Esophagus squamous epithelium (tissue), 5 donors: ENCODE measurements around the gene RNASE4. TPM values are rescaled to one million over a fixed set of nuclear protein-coding genes. Genes with fewer than 3 reads are reported as not detected.
A peak's percentile ranks its signal among the peaks of the same experiment; 100 is the strongest.

ENCODE experiments used
- DNase-seq: peaks from one replicate; lab custom pipeline; 2025; lab: John Stamatoyannopoulos, UW
- H3K27ac ChIP-seq, 4 donors: fragments of 200-600 bp; sonication (generic); one replicate each; pipeline ENCODE4 v1.5.1; 2016 to 2019; ENCODE audit warnings: mild to moderate bottlenecking in 1 of 4
- H3K27me3 ChIP-seq, 4 donors: fragments of 200-600 bp; sonication (generic); 1 replicate in 3 of 4; 2 replicates in 1 of 4; pipeline versions ENCODE4 v1.5.1 to v1.6.0; 2017 to 2021; ENCODE audit warnings: antibody characterized with exemption in 1 of 4
- H3K36me3 ChIP-seq, 3 donors: fragments of 200-600 bp; sonication (generic); one replicate each; pipeline ENCODE4 v1.5.1; 2016 to 2019
- H3K4me1 ChIP-seq, 3 donors: fragments of 200-600 bp; sonication (generic); one replicate each; pipeline ENCODE4 v1.5.1; 2017 to 2019
- H3K4me3 ChIP-seq, 4 donors: fragments of 200-600 bp; sonication (generic); 1 replicate in 3 of 4; 2 replicates in 1 of 4; pipeline ENCODE4 v1.5.1; 2016 to 2019; ENCODE audit warnings: mild to moderate bottlenecking in 2 of 4, moderate library complexity in 1 of 4
- H3K9me3 ChIP-seq, 3 donors: fragments of 200-600 bp; sonication (generic); one replicate each; pipeline ENCODE4 v1.5.1; 2016 to 2019
- POLR2A ChIP-seq, 4 donors: fragments of 450-650 bp; IDR thresholded peaks; one replicate each; pipeline ENCODE4 v1.6.1; 2017; ENCODE audit warnings: antibody characterized with exemption in 4 of 4, mild to moderate bottlenecking in 4 of 4, moderate library complexity in 3 of 4
- WGBS, 2 donors: methylation state at CpG; one replicate each; pipeline ENCODE4 v1.1.5; 2018; 5-methylcytosine and 5-hydroxymethylcytosine counted together
- intact Hi-C: fragments of 100-400 bp; cut with DNase I; formaldehyde crosslinking; loops from one replicate; pipeline ENCODE4 v1.15.0; 2022
- total RNA-seq, 4 donors: library from RNA; depleted of rRNA; stranded (reverse); fragments of >200 nt; gene quantifications; one replicate each; pipeline ENCODE4 v1.1.0, GENCODE V29; 2016
- TF ChIP-seq, protein P1 (sequence below), 6 experiments: fragments of 450-650 bp in 4 of 6; fragments of 200-600 bp in 2 of 6; sonication (generic) in 2 of 6; IDR thresholded peaks; one replicate each; pipeline ENCODE4 v1.5.1; 2016 to 2019; ENCODE audit warnings: antibody characterized with exemption in 6 of 6, mild to moderate bottlenecking in 4 of 6, moderate library complexity in 4 of 6
- donor health status: DM: yes; HTN: yes; CAD: no.

RNASE4 gene
- total RNA-seq, 4 donors from 2014 or later, result 4.0 to 73.1 (median 19.5) TPM

DNA sequence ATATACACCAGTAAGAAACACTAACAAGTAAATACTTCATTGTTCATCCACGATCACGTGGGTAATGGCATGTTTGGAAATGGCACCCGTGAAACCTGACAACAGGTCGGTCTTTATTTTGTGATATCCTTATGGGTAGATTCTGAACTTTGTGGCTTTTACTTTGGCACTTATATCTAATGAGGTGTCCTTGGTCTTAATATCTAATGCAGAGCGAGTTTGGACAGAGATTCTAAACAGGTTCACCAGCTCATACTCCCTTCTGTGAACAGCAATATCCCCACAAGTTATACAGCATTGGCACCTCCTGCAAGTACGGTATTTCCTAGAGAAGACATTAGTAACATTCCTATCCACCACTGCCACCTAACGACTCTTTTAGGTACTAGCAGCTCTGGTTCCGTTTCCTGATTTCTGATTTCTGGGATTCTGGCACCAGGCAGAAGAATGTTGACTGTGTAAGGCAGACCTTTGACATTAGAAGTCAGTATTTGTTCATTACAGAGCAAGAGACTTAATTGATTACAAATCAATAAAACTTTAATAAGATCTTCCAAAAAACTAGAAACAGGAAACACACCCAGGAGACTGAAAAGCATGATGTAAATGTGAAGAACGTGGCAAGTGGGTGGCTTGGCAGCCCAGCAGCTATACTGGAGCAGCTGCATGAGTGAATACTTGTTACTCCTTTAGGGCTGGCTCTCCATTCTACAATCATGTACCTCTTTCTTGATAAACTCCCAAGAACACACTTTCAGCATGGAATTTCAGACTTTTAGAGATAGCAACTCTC lies 6.7 kb downstream of the RNASE4 start:
- peak overlapping the region in 2 of 4 donors; percentile 12 to 59 for H3K27ac ChIP-seq
- peak overlapping the region in 2 of 4 donors; percentile 7 to 10 for H3K4me3 ChIP-seq
- peaks cover 0 to 23% (median 0%) of the 10 kb centered on the region in 3 donors for H3K36me3 ChIP-seq
- H3K27me3 ChIP-seq, result no peaks in the 10 kb centered on the region
- 19 to 21% methylated on average over 9 of the region's 9 CpGs for WGBS, 2 donors
- DNase-seq, result no peak
- intact Hi-C loops, result loop anchor here (10.0 kb wide), 1 partner anchor 274 kb away; no protein-coding TSS in a partner anchor
- peaks cover 0 to 27% (median 3%) of the 10 kb centered on the region in 3 donors for H3K4me1 ChIP-seq
- no peaks in the 10 kb centered on the region for H3K9me3 ChIP-seq
- no peak for TF ChIP-seq POLR2A (IDR thresholded peaks at IDR 0.05)
- TF ChIP-seq, protein P1, sequence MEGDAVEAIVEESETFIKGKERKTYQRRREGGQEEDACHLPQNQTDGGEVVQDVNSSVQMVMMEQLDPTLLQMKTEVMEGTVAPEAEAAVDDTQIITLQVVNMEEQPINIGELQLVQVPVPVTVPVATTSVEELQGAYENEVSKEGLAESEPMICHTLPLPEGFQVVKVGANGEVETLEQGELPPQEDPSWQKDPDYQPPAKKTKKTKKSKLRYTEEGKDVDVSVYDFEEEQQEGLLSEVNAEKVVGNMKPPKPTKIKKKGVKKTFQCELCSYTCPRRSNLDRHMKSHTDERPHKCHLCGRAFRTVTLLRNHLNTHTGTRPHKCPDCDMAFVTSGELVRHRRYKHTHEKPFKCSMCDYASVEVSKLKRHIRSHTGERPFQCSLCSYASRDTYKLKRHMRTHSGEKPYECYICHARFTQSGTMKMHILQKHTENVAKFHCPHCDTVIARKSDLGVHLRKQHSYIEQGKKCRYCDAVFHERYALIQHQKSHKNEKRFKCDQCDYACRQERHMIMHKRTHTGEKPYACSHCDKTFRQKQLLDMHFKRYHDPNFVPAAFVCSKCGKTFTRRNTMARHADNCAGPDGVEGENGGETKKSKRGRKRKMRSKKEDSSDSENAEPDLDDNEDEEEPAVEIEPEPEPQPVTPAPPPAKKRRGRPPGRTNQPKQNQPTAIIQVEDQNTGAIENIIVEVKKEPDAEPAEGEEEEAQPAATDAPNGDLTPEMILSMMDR (IDR thresholded peaks at IDR 0.05), result peak; percentile 62 to 92 (median 86)

DNA sequence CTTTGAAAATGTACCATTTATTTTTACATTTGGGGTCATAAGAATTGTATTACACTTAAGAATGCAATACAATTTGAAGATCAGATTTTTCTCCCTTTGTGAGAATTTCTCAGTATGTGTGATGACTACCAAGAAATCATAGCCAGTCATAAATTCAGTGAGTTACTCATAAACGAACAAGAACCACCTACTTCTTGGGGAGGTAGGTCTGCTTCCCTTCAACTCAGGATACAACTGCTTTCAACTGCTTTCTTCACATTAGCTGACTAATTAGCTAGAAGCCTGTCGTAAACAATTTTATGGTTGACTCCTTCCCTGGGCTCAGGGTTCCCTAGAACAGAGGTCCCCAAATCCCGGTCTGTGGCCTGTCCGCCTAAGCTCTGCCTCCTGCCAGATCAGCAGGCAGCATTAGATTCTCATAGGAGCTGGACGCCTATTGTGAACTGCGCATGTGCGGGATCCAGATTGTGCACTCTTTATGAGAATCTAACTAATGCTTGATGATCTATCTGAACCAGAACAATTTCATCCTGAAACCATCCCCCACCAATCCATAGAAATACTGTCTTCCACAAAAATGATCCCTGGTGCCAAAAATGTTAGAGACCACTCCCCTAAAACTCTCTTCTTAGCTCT lies 7.9 kb downstream of the RNASE4 start:
- intact Hi-C loops, result loop anchor here (10.0 kb wide), 1 partner anchor 273 kb away; no protein-coding TSS in a partner anchor
- WGBS, 2 donors, result 76 to 86% methylated on average over 7 of the region's 7 CpGs
- no peak for TF ChIP-seq POLR2A (IDR thresholded peaks at IDR 0.05)
- TF ChIP-seq, protein P1 (IDR thresholded peaks at IDR 0.05), result no peak

DNA sequence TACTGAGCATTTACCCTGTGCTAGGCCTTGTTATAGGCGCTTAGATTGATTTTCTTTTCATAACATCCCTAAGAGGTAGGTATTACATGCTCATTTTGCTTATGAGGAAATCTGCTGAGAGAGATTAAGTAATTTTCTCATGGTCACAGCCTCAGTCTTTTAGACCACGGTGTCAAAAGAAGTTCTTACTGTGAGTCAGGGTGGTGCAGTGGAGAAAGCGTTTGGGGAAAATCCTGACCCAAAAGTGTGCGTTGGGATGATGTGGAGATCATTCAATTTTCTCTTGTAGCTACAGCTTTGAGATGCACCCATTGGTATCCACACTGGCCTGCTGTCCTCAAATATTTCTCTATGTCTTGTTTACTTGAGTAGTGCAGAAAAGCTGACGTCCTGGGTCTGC lies 12.4 kb downstream of the RNASE4 start:
- 88% methylated on average over 5 of the region's 5 CpGs for WGBS, 2 donors
- Histone ChIP-seq H3K36me3 (peaks cover 0 to 27% (median 0%) of the 10 kb centered on the region in 3 donors), H3K27me3 (no peaks in the 10 kb centered on the region), H3K4me1 (peaks cover 0 to 9% (median 0%) of the 10 kb centered on the region in 3 donors), H3K9me3 (no peaks in the 10 kb centered on the region), H3K27ac (no peak overlapping the region), H3K4me3 (no peak overlapping the region)
- intact Hi-C loops, result loop anchor here (5.0 to 10.0 kb wide), 2 partner anchors 161 to 268 kb away; no protein-coding TSS in a partner anchor
- no peak for DNase-seq
- TF ChIP-seq, protein P1 (IDR thresholded peaks at IDR 0.05), result no peak

More for the DNA sequence above, 7.9 kb downstream of the RNASE4 start:
- H3K4me1 ChIP-seq, result peaks cover 0 to 17% (median 0%) of the 10 kb centered on the region in 3 donors
- no peak for DNase-seq
- no peaks in the 10 kb centered on the region for H3K9me3 ChIP-seq
- H3K27me3 ChIP-seq, result no peaks in the 10 kb centered on the region
- H3K36me3 ChIP-seq, result peaks cover 0 to 23% (median 0%) of the 10 kb centered on the region in 3 donors
- H3K27ac ChIP-seq, result no peak overlapping the region
- H3K4me3 ChIP-seq, result no peak overlapping the region

DNA sequence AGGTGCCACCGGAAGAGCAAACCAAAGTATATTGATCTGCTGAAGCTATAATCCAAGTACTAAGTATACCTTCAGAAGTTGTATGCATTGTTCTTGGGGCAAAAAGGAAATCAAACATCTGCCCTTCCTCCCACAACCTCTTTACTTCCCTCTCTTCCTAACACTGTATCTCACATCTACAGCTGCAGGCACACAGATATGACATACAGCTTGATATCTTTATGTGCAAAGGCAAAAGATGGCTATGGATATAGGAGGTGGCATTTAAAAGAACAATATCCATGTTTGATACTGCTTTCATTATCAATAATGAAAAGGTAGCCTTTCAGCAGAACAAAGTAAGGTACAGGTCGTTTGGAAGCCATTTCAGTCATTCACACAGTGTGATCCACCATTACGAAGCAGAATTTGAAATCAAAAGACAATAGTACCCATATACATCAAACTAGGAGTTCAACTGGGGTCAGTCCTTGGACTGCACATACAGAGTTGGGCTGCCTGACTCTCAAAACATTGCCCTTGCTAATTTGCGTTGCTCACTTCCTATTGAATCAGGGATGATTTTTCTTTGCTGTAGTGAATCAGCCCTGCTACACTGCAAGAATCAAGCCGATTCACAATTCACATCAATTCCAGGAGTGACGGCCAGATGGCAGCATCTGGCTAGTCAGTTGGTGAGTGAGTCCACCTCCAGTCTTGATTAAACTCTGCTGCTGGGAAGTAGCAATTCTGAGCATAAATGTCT lies 13.1 kb downstream of the RNASE4 start:
- Histone ChIP-seq H3K4me3 (no peak overlapping the region), H3K9me3 (no peaks in the 10 kb centered on the region), H3K4me1 (peaks cover 0 to 9% (median 0%) of the 10 kb centered on the region in 3 donors), H3K27ac (no peak overlapping the region), H3K36me3 (peaks cover 0 to 27% (median 0%) of the 10 kb centered on the region in 3 donors), H3K27me3 (no peaks in the 10 kb centered on the region)
- intact Hi-C loops, result loop anchor here (5.0 to 10.0 kb wide), 2 partner anchors 160 to 267 kb away; no protein-coding TSS in a partner anchor
- no peak for DNase-seq
- WGBS, 2 donors, result 30 to 38% methylated on average over 6 of the region's 6 CpGs
- TF ChIP-seq, protein P1 (IDR thresholded peaks at IDR 0.05), result peak; percentile 63 to 90 (median 78)
- no peak for TF ChIP-seq POLR2A (IDR thresholded peaks at IDR 0.05)
